ENCODE results near the gene RTN1. TPM values are rescaled to one million over a fixed set of nuclear protein-coding genes. Genes with fewer than 3 reads are reported as not detected.

Gene RTN1
- total and polyA plus RNA-seq, 2 of the 8 experiments (the other 6 are each of a cell fraction or from before 2014, with no cell fraction given): 2.8 to 4.9 TPM

- TF ChIP-seq E2F6 (IDR thresholded peaks at IDR 0.05) (0 out of 2 replicates have a peak, but pooled peaks have one; percentile 50), PHF8 (conservative IDR thresholded peaks at IDR 0.05; ENCODE audit: low read depth, low read length) (no peak; the same call in 1 of the 2 replicates), CHD7 (IDR thresholded peaks at IDR 0.05; ENCODE audit: insufficient replicate concordance, low read length) (no peak), GTF2F1 (IDR thresholded peaks at IDR 0.05; ENCODE audit: borderline replicate concordance, low read depth, low read length) (no peak), RXRA (IDR thresholded peaks at IDR 0.05; ENCODE audit: insufficient read depth, low read depth, low read length) (no peak), NRF1 (IDR thresholded peaks at IDR 0.05; ENCODE audit: low read depth, low read length) (no peak), CBX5 (IDR thresholded peaks at IDR 0.05; ENCODE audit: low read depth, low read length) (no peak), CBX8 (IDR thresholded peaks at IDR 0.05; ENCODE audit: borderline replicate concordance, low read depth, low read length) (no peak), TBP (IDR thresholded peaks at IDR 0.05; ENCODE audit: low read depth, low read length) (no peak; the same call in 1 of the 2 replicates)
Measured at GRCh38 chr14:59870277-59871165, at the start of gene RTN1 (continued).

Data from H1 (cell line).